Islet precursor cell (in vitro differentiated cells): ENCODE results near the gene UTP14C.
"Not testable (repeated sequence)": the region's sequence is repeated elsewhere in the genome, so short reads cannot be mapped to it uniquely, and the experiment has no call there.

Source experiments
- DNase-seq: peaks from one replicate; pipeline ENCODE4 v3.0.0-alpha.2; 2018

The UTP14C gene

GRCh38 chr13:52003541-52003940, 20.9 kb upstream of the UTP14C start:
- no peak for DNase-seq

- DNase-seq: no peak
Measured at GRCh38 chr13:52004511-52005170, 19.9 kb upstream of the UTP14C start.

DNA sequence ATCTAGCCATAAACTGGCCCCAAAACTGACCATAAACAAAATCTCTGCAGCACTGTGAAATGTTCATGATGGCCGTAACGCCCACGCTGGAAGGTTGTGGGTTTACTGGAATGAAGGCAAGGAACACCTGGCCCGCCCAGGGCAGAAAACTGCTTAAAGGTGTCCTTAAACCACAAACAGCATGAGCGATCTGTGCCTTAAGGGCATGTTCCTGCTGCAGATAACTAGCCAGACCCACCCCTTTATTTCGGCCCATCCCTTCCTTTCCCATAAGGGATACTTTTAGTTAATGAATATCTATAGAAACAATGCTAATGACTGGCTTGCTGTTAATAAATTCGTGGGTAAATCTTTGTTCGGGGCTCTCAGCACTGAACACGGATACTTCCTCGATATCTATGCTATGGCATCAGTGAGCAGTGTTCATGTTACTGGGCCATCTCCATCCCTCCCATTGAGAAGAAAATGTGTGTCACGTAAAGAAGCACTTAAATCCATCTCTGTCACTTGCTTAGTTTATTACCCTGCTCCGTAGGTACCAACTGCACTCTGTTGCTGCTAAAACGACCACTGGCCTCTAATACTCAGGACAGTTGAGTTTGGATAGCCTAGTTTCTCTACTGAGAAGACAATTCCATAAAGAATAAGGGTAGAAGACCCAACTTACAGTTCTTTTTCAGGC, 18.5 kb upstream of the UTP14C start:
- DNase-seq: no peak

DNA sequence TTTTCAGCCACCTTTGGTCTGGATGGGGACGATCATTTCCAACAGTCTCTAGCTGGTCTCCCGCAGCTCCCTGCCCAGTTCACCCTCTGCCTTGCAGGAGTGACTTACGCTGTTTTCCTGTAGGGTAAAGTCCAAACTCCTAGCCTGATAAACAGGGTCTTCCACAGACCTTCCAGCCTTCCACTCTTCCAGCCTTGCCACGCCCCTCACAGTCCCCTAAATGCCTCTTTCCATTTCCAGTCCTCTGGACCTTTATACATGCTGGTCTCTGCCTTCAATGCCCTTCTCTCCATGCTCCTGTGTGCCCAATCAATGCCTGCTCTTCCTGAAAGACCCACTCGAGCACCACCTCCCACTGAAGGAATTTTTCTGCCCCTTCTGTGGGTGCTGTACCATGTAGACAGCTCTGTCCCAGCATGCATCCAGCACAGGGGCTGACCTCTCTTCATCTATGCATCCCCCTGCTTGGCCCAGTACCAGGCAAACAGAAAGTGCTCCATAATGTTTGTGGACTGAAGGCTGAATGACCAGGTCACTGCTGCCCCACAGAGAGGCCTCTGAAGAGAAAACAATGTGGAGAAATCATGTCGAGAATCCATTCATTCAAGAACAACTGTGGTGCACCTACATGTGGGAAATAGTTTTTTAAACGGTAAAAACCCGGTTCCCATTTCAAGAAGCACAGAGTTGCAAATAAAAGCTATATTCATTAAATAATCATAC, 17.8 kb upstream of the UTP14C start:
- DNase-seq: no peak

DNA sequence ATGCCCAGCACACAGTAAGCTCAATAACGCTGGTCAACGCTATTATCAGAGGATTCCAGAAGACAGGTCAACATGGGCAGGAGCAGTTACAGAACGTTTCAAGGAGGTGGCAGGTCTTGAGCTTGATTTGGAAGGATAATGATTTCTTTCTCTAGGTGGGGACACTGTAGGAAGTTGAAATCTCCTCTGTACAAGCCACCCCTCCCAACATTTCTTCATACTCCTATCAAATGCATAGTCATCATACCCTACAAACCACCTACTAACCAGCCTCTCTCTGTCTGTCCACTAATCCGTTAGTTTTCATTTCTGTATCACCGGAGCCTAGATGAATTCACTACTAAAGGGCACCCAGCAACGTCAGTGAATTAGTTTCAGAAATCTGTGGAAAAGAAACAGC, 14.5 kb upstream of the UTP14C start:
- DNase-seq: no peak

GRCh38 chr13:52010890-52011631, 13.4 kb upstream of the UTP14C start, which contains the start of gene ATP7B:
TSS of gene ATP7B (minus strand) at chr13:52011450. CDS start at chr13:52011337, 113 bp downstream.
- peak; percentile 73 for DNase-seq

DNA sequence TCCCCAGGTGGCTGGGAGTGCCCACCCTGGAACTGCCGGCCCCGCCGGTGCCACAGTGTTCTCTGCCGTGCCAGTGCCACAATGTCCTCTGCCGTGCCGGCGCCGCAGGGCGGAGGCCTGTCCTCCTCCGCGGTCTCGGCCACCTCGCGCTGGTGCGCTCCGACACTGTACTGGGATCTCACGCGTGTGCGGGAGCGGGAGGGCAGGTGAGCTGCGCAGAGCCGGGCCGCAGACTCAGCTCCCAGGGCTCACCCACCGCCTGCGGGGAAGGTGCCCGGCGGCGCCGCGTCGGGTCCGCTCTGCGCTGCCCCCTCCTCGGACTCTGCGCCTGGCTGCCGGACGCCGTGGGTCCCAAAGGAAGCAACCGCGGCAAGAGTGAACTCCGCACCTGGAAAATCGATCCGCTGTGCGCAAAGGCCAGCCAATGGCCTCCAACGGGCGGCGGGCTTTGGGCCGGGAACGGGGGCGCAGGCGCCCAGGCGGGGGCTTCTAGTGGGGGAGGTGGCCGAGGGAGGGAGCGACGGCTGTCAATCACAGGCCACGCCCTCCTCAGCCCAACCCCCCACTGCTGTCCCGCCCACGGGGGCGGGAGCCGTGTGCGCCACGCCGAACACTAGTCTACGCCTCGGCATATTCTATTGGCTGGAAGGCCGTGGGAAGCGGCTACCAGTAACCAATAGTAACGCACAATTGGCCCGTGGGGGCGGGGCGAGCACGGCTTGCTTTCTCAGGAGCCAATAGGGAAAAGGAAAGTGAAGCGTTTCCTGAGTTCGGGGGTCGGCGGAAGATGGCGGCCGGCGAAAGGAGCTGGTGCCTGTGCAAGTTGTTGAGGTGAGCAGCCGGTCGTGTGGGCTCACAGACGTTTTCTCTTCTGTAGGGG, 12.6 kb upstream of the UTP14C start, which contains the start of gene ALG11:
TSS of gene ALG11 (plus strand) at position 767 of the 880 bp plus-strand sequence. CDS start at position 788, 21 bp downstream.
- peak; percentile 100 for DNase-seq

DNA sequence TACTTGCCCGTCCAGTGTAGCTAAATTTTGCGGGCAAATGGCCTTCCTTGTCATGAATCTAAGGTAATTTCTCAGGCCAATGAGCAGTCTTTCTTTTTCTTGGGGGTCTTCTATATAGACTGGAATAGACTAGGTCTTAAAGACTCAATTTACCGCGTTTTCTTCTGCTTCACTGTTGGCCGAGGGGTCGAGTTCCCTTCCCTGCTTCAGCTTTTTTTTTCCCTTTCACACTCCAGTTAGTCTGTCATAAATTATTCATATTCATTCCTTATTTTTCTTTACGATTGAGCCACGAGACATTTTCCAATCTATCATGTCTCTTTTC, 12.0 kb upstream of the UTP14C start:
- no peak for DNase-seq

GRCh38 chr13:52016296-52016695, 8.2 kb upstream of the UTP14C start:
- DNase-seq: no peak

- no peak for DNase-seq
Measured at GRCh38 chr13:52020191-52020590, 4.3 kb upstream of the UTP14C start.

DNA sequence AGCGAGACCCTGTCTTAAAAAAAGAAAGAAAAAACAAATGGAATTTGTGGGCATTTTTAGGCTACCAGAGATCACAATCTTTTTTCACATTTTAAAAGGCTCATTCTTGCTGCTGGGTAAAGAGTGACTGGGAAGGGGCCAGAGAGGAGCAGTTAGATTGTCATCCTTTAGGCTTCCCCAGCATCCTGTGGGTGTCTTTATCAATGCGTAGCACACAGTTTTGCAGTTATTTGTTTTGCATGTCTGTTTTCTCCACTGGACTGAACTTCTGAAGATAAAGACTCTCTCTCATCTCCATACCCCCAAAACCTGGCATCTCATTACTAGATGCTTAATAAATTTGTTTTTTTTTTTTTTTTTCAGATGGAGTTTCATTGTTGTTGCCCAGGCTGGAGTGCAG, 2.1 kb upstream of the UTP14C start:
- no peak for DNase-seq

GRCh38 chr13:52025475-52026245, 1.2 kb downstream of the UTP14C start:
- no peak for DNase-seq

DNA sequence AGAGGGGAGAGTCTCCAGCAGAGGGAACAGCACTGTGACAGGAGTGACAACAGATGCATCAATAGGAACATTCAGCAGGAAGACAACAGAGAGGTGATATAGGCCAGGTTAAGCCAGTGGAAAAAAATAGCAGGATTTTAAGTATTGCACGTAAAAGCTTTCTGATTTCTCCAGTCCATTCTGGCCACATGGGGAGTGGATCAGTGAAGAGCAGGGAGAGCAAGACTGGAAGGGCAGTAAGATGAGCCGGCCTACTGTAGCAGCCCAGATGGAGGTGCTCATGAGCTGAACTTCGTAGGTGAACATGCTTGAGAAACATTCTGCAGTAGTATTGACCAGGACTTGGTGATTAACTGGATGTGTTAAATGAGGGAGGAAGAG, 1.7 kb downstream of the UTP14C start:
- no peak for DNase-seq

- no peak for DNase-seq
Measured at GRCh38 chr13:52027832-52028231, 3.3 kb downstream of the UTP14C start.

GRCh38 chr13:52029569-52029968, 5.1 kb downstream of the UTP14C start:
- DNase-seq: no peak

DNA sequence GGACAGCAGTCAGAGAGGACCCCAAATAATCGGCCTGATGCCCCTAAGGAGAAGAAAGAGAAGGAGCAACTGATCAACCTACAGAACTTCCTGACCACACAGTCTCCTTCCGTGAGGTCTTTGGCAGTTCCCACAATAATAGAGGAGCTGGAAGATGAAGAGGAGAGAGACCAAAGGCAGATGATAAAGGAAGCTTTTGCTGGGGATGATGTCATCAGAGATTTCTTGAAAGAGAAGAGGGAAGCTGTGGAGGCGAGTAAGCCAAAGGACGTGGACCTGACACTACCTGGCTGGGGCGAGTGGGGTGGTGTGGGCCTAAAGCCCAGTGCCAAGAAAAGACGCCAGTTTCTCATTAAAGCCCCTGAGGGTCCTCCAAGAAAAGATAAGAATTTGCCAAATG, 5.9 kb downstream of the UTP14C start:
- not testable (repeated sequence) for DNase-seq

GRCh38 chr13:52033039-52033438, 8.5 kb downstream of the UTP14C start:
- DNase-seq: no peak

- no peak for DNase-seq
Measured at GRCh38 chr13:52034616-52035226, 10.2 kb downstream of the UTP14C start.

DNA sequence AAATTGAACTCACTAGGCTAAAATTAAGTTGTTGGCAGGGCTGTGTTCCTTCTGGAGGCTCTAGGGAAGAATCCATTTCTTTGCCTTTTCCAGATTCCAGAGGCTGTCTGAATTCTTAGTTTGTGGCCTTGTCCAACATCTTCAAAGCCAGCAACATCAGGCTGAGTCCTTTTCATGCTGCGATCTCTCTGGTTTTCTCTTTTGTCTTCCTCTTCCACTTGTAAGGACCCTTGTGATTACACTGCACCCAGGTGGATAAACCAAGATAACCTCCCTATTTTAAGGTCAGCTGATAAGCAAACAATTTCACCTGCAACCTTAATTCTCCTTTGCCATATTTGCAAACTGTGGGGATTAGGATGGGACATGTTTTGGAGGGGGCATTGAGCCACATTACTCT, 11.5 kb downstream of the UTP14C start:
- DNase-seq: no peak

GRCh38 chr13:52043675-52044074, 19.2 kb downstream of the UTP14C start:
- DNase-seq: no peak

DNA sequence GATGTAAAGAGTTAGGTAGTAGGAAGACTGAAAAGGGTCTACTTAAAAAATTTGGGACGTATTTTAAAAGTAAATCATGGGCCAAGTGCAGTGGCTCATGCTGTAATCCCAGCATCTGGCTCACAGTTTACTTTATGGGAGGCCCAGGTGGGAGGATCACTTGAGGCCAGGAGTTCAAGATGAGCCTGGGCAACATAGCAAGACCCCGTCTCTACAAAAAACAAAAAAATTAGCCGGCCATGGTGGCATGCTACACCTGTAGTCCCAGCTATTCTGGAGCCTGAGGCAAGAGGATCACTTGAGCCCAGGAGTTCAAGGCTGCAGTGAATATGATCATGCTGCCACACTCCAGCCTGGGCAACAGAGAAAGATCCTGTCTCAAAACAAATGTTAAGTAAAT, 23.0 kb downstream of the UTP14C start:
- no peak for DNase-seq
